NK-92 (cell line): ENCODE measurements around the gene SVIP.

Experiments
- DNase-seq: peaks from one replicate; lab custom pipeline; 2025; ENCODE audit not compliant: unreplicated experiment; lab: John Stamatoyannopoulos, UW

Gene SVIP

GRCh38 chr11:22795914-22796313, 33.7 kb downstream of the SVIP start:
- DNase-seq: no peak

DNA sequence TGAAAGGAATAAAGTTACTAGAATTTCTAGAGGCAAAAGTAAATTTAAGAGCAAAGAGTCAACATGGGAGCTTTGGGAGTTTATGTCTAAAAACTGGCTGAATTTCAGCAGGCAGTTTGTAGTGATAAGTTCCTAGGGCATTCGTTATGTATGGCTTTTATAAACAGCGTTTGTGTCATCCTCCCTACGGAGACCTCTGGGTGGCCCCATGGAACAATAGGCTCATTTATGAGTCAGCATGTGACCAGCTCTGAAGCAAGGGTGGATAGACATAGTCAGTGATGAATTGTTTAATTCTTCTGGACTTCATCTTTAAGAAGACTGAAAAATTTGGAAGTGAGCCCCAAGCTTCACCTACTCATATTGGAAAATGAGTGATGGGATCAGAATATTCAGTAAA, 37.1 kb downstream of the SVIP start:
- DNase-seq: no peak

GRCh38 chr11:22787551-22788162, 41.9 kb downstream of the SVIP start:
- no peak for DNase-seq

DNA sequence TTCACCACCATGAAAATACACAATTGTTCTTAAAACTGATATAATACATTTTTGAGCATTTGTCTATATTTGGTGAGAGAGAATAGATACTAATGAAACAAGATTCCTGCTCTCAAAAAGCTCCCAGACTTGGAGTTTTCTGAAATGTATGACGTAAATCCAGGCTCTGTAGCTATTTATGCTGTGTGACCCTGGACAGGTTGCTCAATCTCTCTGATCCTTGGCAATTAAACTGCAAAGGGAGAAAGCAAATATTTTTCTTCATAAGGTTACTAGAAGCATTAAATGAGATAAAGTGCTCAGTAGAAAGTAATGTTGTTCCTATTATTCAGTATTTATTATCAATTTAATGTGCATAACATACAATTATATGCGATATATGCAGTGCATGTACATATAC, 42.5 kb downstream of the SVIP start:
- no peak for DNase-seq

GRCh38 chr11:22786475-22786874, 43.1 kb downstream of the SVIP start:
- DNase-seq: no peak

DNA sequence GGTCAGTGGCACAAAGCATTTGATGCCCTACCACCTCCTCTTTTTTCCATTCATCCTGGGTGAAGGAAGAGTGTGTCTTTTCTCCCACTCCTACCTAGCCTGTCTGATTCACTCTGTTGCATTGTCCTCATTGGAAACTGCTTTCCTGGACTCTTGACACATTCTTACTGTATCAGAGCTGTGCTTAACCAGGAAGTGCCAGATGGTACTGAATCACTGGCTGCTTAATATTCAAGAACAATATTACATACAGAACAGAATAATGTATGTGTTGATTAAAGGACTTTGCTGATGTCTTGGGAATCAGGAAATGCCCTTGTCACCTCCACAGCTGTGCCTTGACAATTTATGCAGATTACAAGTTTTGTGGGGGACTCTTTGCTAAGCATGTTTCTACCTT, 44.4 kb downstream of the SVIP start:
- DNase-seq: no peak

DNA sequence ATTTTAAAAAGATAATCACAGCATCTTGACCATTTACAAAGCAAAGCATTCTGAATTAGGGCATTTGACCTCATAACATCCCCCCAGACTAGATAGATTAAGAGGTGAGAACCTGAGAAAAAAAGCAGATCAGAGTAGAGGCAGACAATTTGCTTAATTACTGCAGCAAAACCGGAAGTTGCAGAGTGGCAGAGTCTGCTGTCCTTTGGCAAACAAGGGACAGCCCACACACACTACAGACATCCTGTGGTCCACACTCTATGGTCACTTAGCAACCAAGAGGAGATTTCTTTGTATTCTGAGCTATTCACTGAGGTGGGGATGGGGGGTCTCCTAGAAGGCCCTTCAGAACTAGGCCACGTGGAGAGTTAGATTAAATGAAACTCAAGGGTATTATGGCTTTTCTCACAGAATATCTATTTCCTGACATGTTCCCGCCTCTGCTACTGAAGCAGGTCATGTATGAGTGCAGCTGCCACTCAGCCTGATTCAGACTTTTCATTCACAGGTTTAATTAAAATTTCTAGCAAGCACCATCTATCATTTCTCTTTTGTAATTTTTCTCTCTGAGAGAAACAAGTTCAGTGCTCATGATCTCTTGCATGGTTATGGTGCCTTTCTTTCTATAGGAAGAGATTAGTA, 48.5 kb downstream of the SVIP start:
- no peak for DNase-seq

- DNase-seq: no peak
Observed at GRCh38 chr11:22779850-22780249, 49.8 kb downstream of the SVIP start.

DNA sequence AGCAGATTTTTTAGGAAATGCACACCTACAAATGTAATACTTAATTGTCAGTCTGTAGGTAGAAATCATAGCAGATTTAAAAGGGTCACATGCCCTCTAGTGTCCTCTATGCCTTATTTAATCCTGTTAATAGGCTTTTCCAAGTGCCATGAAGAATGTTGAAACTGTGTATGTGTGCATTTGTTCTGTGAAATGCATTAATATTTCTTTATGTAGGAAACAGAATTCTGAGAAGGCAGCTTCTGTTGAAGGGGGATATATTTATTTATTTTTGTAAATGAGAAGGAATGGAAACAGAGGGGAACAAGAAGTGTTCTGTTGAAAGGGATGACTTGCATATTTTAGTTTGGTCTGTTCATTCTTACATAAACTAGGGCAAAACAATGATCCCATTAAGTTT, 51.0 kb downstream of the SVIP start:
- no peak for DNase-seq

DNA sequence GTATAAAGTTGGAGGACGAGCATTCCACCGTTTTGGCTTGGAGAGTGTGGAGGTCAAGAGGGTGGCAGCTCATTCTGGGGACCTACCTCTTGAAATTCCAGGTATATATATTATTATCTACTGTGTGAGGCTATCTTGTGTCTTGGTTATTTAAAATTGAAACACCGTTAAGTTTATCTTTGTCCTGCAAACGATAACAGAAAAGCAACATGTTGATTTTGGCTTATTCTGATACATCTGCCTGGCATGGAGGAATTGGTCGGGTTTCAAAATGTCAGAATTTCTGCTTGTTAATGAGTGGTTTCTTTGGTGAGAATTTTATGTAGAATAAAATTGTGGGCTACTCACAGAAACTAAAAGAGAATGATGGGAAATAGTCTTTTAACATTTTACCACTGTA, 54.4 kb downstream of the SVIP start:
- no peak for DNase-seq

DNA sequence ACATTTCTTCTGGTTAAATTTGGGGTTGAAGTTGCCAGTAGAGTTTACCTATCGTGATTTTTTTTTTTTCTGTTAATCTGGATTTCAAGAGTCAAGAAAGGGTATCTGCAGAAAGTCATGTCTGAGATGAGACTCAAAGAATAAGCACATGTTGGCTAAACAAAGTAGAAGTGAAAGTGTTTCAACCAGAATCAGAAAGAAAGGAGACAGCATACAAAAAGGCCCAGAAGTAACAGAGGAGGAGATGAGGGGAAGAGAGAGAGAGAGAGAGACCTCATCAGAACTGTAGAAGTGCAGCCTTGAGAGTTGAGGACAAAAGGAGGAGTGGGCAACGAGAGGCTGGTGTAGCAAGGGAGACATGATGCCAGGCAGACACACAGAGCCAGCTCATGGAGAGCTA, 54.9 kb downstream of the SVIP start:
- DNase-seq: no peak

DNA sequence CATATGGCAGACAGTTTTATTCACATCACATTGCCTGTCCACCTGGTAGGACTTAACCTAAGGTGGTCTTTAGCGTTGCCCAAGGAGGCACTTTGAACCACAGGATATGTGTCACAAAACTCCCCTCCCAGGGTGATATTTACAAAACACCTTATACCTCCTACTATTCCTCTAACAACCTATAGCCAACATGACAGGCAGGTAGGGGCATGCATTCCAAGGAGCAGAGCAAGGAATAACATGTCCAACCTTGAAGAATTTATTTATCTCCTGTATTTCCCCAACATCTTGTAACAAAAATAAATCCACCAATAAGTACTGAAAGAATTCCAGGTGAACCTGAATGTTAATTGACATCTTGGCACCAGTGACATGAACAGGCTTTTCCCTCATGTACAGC, 60.5 kb downstream of the SVIP start:
- no peak for DNase-seq
